Measurements from ENCODE around the gene NCKAP5. TPM values are rescaled to one million over a fixed set of nuclear protein-coding genes. Genes with fewer than 3 reads are reported as not detected.

Gene NCKAP5
- total and polyA plus RNA-seq, 11 donors: 0.51 to 10.5 (median 5.2) TPM

DNA sequence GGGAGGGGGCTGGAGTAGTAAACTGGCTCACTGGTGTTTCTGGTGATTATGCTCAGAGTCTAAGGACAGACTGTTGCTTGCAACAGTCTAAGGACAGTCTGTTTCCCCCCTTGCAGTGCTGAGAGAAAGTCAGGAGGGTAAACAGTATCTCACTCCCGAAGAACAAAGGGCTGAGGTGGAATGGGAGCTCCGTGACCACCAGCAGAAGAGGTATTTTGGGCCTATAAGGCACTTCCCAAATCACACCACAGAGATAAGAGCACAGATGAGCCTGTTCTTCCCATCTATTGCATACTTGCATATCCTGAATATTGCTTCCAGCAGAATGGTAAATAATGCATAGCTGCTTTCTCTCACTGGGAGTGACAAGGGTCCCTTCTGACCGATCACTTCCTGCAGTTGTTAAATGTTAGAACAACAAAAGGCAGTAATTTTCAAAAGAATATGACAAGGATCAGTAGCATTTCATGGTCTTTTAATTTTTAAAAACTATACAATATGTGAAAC lies 737.9 kb downstream of the NCKAP5 start:
- Histone ChIP-seq H3K36me3 (no peaks in the 10 kb centered on the region), H3K4me3 (no peak overlapping the region), H3K27ac (no peak overlapping the region), H3K9me3 (peaks cover 0 to 18% (median 0%) of the 10 kb centered on the region in 12 donors), H3K4me1 (no peaks in the 10 kb centered on the region), H3K27me3 (no peaks in the 10 kb centered on the region)
- ATAC-seq: no peak
- TF ChIP-seq POLR2A (IDR thresholded peaks at IDR 0.05): no peak
- TF ChIP-seq, protein P1, sequence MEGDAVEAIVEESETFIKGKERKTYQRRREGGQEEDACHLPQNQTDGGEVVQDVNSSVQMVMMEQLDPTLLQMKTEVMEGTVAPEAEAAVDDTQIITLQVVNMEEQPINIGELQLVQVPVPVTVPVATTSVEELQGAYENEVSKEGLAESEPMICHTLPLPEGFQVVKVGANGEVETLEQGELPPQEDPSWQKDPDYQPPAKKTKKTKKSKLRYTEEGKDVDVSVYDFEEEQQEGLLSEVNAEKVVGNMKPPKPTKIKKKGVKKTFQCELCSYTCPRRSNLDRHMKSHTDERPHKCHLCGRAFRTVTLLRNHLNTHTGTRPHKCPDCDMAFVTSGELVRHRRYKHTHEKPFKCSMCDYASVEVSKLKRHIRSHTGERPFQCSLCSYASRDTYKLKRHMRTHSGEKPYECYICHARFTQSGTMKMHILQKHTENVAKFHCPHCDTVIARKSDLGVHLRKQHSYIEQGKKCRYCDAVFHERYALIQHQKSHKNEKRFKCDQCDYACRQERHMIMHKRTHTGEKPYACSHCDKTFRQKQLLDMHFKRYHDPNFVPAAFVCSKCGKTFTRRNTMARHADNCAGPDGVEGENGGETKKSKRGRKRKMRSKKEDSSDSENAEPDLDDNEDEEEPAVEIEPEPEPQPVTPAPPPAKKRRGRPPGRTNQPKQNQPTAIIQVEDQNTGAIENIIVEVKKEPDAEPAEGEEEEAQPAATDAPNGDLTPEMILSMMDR (IDR thresholded peaks at IDR 0.05): no peak
- intact Hi-C loops (cut with DNase I): no loop called here
- WGBS, 4 donors: 37 to 59% (median 57%) methylated on average over 3 of the region's 3 CpGs
- no peak for DNase-seq

DNA sequence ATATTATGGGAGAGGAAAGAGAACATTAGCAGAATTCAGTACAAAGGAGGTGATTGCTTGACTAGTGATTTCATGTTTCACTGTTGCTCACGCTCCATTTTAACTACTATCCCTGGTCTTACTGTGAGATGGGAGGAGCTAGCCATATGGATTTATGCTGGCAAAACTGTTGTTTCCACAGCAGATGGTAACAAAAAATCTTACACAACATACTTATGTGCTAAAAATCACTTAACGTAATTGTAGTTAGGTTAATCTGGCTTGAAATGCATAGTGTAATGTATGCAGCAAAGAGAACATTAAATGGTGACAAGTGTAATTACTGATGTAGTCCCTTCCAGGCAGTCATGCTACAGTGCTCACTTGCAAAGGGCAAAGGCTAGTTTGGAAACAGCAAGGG lies 742.7 kb downstream of the NCKAP5 start:
- Histone ChIP-seq H3K36me3 (no peaks in the 10 kb centered on the region), H3K4me3 (no peak overlapping the region), H3K4me1 (no peaks in the 10 kb centered on the region), H3K9me3 (no peaks in the 10 kb centered on the region), H3K27me3 (no peaks in the 10 kb centered on the region), H3K27ac (no peak overlapping the region)
- WGBS, 4 donors: 95 to 99% (median 97%) methylated on average over 2 of the region's 2 CpGs
- no peak for ATAC-seq
- DNase-seq: no peak
- TF ChIP-seq, protein P1 (IDR thresholded peaks at IDR 0.05): no peak
- no peak for TF ChIP-seq POLR2A (IDR thresholded peaks at IDR 0.05)
- intact Hi-C loops (cut with DNase I): no loop called here

DNA sequence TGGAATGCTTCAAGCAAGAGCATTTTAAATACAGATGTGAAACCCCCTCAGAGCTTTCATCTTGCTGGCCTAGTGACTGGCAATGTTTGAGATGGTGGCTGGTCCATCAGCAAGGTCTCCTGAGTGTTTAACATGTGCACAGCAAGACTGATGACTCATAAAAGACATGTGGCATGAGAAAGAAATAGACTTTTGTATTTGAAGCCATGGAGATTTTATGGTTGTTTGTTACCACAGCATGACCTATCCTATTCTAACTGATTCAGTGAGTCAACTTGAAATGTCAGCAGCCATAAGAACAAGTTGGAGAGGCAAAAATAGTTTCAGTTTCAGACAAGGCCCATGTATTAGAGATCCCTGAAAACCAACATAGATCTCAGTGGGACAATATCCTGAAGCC lies 743.5 kb downstream of the NCKAP5 start:
- H3K9me3 ChIP-seq: no peaks in the 10 kb centered on the region
- H3K27ac ChIP-seq: no peak overlapping the region
- no peaks in the 10 kb centered on the region for H3K27me3 ChIP-seq
- no peak for ATAC-seq
- H3K36me3 ChIP-seq: no peaks in the 10 kb centered on the region
- DNase-seq: no peak
- TF ChIP-seq POLR2A (IDR thresholded peaks at IDR 0.05): no peak
- TF ChIP-seq, protein P1 (IDR thresholded peaks at IDR 0.05): no peak
- intact Hi-C loops (cut with DNase I): no loop called here
- H3K4me1 ChIP-seq: no peaks in the 10 kb centered on the region
- no peak overlapping the region for H3K4me3 ChIP-seq

DNA sequence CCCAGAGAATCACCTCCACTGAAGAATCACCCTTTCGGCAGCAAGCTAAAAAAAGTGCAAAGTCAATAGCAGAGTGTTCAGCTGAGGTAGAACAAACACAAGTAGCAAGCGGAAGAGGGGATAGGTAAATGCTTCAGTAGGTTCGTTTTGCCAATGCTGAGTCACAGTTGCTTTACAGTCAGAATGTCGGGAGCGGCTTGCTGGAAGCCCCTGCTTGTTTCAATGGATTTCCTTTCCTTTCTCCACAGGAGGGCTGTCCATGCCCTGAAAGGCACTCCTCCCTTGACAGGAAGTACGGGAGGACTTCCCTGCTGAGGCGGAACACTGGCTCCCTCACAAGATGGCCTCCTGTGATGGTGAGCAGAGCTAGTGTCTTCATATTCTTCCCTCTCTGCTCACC lies 752.0 kb downstream of the NCKAP5 start:
- no peak for TF ChIP-seq POLR2A (IDR thresholded peaks at IDR 0.05)
- TF ChIP-seq, protein P1 (IDR thresholded peaks at IDR 0.05): no peak
- Histone ChIP-seq H3K4me1 (no peaks in the 10 kb centered on the region), H3K4me3 (no peak overlapping the region), H3K36me3 (no peaks in the 10 kb centered on the region), H3K27me3 (no peaks in the 10 kb centered on the region), H3K9me3 (no peaks in the 10 kb centered on the region), H3K27ac (no peak overlapping the region)
- DNase-seq: no peak
- 87 to 92% (median 91%) methylated on average over 7 of the region's 7 CpGs for whole genome bisulfite sequencing, 4 donors
- intact Hi-C loops (cut with DNase I): no loop called here
- no peak for ATAC-seq
